ENCODE data around the gene NEURL1.
"Not testable (repeated sequence)": the region's sequence is repeated elsewhere in the genome, so short reads cannot be mapped to it uniquely, and the experiment has no call there.

The NEURL1 gene

DNA sequence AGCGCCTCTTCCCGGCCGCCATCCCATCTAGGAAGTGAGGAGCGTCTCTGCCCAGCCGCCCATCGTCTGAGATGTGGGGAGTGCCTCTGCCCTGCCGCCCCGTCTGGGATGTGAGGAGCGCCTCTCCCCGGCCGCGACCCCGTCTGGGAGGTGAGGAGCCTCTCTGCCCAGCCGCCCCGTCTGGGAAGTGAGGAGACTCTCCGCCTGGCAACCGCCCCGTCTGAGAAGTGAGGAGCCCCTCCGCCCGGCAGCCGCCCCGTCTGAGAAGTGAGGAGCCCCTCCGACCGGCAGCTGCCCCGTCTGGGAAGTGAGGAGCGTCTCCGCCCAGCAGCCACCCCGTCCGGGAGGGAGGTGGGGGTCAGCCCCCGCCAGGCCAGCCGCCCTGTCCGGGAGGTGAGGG lies 113.5 kb downstream of the NEURL1 start:
- DNase-seq (ENCODE audit: low read depth), result not testable (repeated sequence)

- not testable (repeated sequence) for DNase-seq (ENCODE audit: low read depth)
Observed at GRCh38 chr10:103608056-103608455, 114.6 kb downstream of the NEURL1 start.

GRCh38 chr10:103609231-103610082 lies 116.0 kb downstream of the NEURL1 start:
- no peak for DNase-seq (ENCODE audit: low read depth)

DNA sequence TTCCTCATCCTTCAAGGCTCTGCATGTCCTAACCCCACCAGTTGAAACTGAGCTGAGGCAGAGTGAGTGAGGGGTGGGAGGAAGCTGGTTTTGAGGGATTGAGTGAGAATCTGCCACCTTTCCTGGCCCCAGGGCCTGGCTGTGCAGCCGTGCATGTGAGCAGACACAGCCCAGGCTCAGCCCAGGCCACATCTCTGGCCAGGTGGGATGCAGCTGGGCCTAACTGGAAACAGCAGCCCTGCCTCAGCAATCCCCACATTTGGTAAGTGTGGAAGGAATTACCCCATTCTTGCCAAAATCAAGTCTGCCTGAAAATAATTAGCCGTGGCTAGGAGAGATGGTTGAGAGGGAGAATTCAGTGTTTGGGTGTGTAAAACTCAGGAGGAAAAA lies 116.6 kb downstream of the NEURL1 start:
- DNase-seq (ENCODE audit: low read depth), result no peak

DNA sequence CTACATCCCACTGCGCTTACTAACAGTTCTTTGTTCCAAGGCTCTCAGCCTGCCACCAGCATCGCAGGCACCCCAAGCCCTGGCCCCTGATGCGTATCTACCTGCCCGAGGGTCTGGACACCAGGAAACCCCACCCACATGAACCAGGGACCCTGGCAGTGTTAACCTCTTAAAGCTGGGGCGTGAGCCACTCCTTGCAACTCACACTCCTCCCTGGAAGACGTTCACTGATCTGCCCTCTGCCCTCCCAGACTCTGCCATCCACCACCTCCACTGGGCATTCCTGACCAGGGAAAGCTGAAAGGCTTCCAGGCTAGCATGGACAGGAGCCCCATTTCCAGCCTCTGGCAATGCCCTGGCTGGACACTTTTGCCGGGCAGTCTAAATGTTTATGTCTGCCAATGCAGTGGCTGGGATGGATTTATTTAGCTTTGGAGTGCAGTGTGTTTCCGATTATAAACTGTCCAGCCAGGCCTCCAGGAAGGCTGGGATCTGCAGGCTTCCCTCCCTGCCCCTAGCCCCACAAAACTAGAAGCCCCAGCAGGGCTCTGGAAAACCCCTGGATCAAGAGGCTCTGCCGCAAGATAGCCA lies 117.5 kb downstream of the NEURL1 start:
- no peak for DNase-seq (ENCODE audit: low read depth)

DNA sequence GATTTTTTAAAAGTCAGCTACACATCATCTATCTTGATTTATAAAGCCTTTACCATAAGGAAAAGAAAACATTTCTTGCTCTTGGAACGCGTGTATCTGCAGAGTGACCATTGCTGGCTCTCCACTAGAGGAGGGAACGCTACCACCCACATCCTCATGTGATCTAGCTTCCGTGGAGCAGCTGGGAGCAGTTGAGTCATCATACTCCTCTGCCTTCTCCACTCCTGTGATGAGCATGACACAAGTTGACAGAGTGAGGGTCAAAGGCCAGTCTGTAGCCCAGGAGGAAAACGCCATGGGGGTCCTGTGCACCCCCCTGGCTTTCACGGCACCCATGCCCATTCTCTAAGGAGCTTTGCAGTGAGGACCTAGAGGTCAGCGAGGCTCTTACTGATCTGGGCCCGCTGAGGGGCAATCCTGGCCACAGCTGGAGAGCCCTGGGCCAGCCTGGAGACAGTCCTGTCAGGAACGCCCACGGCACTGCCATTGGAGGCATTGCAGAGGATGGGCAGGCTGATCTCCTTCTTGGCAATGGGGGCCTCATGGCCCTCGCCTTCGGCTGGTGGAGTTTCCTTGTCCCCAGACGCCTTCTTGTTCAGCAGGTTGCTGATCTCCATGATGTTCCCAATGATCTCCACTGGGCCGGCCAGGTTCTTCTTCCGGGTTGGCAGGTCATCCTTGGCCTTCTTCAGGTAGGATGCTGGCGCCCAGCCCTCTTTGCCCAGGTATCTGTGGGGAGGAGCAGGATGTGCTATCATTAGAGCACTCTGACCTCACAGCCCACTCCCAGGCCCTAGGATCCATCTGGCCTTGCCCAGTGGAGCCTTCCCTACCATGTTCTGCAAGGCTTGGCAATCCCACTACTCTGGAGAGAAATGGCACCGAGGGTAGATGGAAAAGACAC lies 119.2 kb downstream of the NEURL1 start:
- DNase-seq (ENCODE audit: low read depth), result no peak

GRCh38 chr10:103613616-103614015 lies 120.1 kb downstream of the NEURL1 start:
- DNase-seq (ENCODE audit: low read depth), result no peak

GRCh38 chr10:103614306-103615158 lies 121.0 kb downstream of the NEURL1 start:
- no peak for DNase-seq (ENCODE audit: low read depth)

GRCh38 chr10:103616705-103617601 lies 123.4 kb downstream of the NEURL1 start:
- no peak for DNase-seq (ENCODE audit: low read depth)

DNA sequence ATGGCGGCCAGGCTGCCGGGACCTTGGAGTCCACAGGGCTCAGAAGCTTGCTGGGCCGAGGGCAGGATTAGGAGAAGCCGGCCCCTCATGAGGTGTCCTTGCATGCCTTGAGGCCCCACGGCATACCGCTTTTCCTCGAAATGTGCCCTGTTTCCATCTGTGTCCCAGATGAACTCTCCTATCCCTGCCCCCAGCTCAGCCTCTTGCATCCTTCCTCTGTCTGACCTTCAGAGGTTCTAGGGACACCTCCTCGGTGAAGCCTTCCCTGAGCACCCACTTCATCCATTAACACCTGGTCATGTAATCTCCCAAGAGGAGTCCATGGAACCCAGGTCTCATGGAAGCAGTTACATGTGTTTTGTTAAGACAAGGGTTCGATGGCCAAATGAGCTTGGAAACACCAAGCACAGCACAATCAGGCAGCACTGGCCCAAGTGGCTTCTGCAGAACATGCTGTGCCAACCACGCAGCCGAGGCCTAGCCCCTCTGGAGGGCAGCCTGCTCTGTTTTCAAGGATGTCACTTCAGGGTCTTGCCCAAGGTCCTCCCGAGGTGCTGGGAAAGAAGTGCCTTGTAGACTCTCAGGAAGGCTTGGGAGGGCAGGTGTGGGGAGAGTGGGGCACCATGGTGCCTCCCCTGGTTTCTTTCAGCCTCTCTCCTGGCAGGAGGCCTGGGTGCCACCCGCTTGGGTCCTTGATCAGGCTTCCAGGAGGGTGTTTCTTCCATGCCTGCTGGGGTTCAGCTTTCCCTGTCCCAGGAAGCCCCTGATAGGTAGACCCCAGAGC lies 124.3 kb downstream of the NEURL1 start:
- no peak for DNase-seq (ENCODE audit: low read depth)

- no peak for DNase-seq (ENCODE audit: low read depth)
Observed at GRCh38 chr10:103618575-103619423, 125.3 kb downstream of the NEURL1 start.

GRCh38 chr10:103619424-103620351 lies 126.2 kb downstream of the NEURL1 start:
- DNase-seq (ENCODE audit: low read depth), result no peak

- DNase-seq (ENCODE audit: low read depth), result no peak
Observed at GRCh38 chr10:103620352-103620740, 126.8 kb downstream of the NEURL1 start.

DNA sequence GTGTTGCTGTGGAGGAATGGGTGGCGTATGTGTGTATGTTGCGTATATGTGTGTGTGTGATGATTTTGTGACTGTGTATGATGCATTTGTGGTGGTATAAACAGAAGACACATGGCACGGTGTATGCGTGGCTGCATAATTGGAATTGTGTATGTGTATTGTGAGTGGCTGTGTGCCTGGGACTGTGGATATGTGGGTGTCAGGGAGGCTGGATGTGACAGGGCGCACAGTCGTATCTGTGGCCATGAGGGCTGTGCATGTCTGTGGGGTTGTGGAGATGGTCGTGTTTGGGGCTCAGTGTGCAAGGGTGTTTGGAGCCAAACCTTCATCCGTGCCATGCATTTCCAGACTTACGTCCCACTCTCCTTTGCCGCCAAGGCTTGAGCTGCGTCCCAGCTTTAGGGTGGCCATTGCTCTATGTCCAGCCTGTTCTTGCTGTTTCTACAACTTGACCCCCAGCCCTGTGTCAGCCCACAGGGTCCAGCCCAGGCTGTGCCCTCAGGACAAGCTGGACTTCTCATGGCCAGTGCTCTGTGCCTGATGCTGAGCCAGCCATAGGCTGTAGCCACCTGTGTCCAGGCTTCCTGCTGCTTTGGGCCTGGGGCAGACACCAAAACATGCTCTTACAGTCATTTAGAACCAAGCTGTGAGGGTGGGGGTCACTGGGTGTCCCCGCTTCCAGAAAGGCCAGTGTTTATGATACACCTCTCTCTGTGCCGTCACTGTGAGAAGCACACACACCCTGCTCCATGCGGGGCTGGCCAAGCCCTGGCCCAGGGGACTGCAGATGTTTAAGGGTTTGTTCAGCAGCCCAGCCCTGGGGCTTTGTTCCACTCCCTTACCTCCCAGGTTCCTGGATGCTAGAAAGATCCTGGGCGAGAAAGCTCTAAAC lies 127.6 kb downstream of the NEURL1 start:
- no peak for DNase-seq (ENCODE audit: low read depth)

DNA sequence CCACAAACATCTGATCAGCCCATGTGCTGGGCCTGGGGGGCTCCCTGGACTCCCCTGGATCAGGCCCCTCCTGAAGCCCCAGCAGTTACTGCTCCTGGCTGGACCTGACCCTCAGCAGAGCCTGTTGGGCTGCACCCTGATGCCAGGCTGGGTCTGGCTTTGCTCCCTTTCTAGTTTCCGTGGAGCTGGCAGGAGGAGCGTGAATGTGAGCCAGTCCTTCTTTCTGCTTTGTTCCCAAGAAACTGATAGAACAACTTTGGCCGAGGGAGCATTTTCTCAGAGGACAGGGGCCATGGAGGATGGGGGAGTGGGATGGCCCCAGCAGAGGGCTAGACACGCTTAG lies 128.2 kb downstream of the NEURL1 start:
- DNase-seq (ENCODE audit: low read depth), result no peak

- no peak for DNase-seq (ENCODE audit: low read depth)
Observed at GRCh38 chr10:103622286-103622685, 128.8 kb downstream of the NEURL1 start.
